Activated CD4-positive, CD25-positive, alpha-beta regulatory T cell treated with anti-CD3 and anti-CD28 coated beads, Interleukin-2, amount 50 U/mL, for 24 hours (primary cell): ENCODE results near the gene RNF150.

Experiments used
- ATAC-seq, 2 donors: fragments of 150-1000 bp; cut with Tn5 transposase; one replicate each; pipeline ENCODE4 v1.10.0; 2021; ENCODE audit warnings: mild to moderate bottlenecking in 1 of 2, moderate library complexity in 1 of 2

The RNF150 gene

DNA sequence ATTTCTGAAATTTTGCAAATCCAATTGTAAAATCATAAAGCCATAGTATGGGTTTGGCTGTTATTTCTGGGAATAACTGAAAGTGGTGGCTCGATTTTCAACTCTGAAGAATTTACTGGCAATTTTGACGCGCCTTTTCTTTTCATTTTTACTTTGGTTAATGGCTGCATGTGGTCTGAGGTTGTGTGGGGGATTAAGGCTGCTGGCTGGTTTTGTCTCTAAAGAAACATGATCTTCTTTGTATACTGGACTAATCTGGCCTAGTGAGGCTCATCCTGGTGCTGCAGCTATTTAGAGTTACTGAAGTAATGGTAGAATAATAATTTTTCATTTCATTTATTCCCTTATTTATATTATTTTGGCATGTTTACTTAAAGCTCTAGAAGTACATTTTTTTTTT lies 164.0 kb downstream of the RNF150 start:
- ATAC-seq = no peak

DNA sequence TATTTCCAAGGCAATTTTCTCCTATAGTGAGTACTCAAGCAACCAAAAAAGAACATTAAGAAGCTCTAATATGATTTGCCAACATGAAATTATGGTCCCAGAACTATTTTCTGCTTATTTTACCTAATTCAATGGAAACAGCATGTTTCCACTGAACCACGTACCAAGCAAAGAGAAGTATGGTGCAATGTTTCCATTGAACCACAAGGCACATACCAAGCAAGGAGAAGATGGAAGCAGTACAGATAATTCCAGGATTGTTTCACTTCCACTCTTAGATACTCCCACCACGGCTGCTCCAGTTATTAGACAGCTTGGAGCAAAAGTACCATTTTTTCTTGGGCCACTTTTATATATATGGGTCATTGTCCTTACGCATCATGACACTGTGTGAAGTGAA lies 164.9 kb downstream of the RNF150 start:
- ATAC-seq = no peak

DNA sequence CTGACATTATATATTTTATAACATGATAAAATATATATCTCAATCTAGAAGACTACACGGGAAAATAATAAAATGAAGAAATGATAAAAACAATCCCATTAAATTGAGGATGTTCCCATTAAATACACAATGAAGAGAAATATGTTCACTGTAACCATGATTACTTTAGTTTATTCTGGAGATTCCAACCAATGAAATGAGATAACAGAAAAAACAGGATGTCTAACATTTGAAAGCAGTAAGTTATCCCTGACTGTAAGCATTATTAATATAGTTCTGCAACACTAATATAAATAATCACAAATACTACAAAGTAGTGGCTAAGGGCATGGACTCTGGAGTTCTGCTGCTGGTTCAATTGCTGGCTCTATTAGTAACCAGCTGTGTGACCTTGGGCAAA lies 169.4 kb downstream of the RNF150 start:
- no peak for ATAC-seq

DNA sequence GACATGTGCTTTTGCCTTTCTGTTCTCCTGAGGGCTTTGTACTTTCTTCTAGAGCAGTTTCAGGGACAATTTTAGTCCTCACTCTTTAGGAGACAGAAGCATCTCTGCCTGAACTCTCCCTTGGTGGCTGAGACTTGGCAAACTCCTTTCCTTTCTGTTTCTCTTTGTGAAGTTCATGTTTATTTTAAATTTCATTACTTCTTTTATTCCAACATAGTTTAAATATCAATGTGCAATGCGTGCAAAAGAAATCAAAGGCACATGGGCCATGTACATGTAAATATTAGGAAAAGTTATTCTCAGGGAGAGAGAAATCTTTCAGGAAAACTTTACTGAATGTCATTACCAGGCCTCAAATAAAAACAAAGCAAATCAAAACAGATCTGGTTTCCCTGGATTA lies 177.6 kb downstream of the RNF150 start:
- no peak for ATAC-seq

GRCh38 chr4:140952717-140953116 lies 180.6 kb downstream of the RNF150 start:
- ATAC-seq = no peak

- ATAC-seq = no peak
These were observed 185.8 kb downstream of the RNF150 start for GRCh38 chr4:140947506-140947905.

GRCh38 chr4:140945106-140945505 lies 188.2 kb downstream of the RNF150 start:
- ATAC-seq = no peak

GRCh38 chr4:140944572-140944971 lies 188.7 kb downstream of the RNF150 start:
- ATAC-seq = no peak

DNA sequence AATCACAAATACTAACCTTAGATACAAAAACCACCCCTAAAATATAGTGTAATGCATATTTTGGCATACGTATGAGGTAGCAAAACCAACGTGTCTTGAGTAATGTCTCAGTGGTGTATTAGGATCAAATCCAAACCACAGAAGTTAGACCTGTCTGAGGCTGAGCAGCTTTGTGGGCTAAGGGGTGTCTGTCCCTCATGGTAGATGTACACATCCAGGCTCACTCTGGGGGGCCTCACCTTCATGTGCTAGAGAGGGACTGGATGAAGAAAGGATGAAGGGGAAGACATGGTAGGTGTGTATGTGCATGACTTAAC lies 189.1 kb downstream of the RNF150 start:
- no peak for ATAC-seq

- no peak for ATAC-seq
These were observed 189.6 kb downstream of the RNF150 start for GRCh38 chr4:140943486-140944198.

- ATAC-seq = no peak
These were observed 192.7 kb downstream of the RNF150 start for GRCh38 chr4:140940589-140940988.

DNA sequence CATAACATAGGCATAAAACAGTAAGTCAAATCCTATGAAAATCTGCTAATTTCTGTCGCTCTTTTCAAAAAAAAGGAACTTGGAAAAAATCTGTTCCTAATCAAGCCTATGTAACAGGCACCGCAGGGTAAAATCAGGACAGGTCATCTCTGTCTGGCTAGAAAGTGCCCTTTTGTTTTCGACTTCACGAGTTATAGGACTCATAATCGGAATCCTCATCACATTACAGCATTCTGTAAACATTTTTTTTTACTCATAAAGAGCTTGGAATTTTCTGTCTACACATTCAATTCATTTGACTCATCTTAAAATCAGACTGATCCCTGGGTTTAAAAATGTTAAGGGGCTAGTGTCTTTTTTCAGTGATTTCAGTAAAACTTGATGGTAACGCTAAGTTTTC lies 195.4 kb downstream of the RNF150 start:
- no peak for ATAC-seq

GRCh38 chr4:140935254-140935653 lies 198.0 kb downstream of the RNF150 start:
- ATAC-seq = no peak

DNA sequence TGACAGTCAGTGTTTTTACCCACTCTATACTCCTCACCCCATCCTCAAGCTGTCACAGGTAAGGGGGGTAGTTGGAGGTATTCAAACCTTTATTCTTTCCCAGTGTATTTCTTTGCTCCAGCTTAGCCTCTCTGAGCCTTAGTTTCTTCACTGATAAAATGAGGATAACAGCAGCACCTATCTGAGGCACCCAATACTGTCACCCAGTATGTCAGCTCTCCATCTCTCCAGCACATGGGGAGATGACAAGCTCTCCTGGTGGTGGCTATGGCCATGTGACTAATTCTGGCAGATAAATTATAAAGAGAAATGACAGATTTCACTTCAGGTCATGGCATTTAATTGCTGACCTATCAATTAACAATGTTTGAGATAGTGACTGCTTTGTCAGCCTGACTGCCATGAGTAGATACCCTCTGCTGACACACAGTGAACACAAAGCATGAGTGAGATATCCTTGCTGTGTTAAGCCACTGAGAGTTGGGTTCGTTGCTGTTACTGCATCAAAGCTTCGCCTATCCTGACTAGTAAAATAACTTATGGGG lies 200.7 kb downstream of the RNF150 start:
- ATAC-seq = no peak

DNA sequence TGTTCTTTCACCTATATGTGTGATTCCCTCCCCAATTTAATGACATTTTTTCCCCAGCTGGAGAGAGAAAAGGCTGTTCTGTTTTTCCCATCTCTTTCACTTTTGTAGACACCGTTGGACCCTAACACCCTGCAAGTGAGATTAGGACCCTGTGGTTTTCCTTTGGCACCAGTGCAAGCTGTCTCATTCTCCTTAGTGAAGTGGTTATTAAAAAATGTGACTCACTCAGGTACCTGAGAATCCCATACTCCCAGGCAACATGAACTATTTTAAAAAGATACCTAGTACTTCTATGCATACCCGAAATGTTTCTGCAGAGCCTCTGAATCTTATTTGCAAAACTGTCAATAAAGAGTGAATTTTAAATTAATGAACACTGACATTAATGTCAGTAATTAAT lies 201.4 kb downstream of the RNF150 start:
- no peak for ATAC-seq

DNA sequence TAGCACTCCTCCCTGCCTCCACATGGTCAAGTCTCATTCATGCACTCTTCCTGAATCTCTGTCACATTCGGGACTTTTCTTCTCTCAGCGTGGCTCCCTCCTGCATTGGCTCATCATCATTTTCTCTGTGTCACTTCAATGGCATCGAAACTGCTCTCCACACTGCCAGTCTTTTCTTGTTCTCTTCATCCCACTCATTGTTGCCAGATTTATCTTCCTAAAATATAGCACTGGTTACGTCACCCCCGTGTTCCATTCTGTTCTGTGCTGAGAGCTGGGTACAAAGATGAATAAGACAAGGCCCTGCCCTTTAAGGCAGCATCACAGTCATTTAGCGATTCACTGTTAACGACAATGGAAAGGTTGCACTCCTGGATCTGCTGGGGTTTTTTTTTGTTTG lies 202.7 kb downstream of the RNF150 start:
- no peak for ATAC-seq

GRCh38 chr4:140930011-140930410 lies 203.3 kb downstream of the RNF150 start:
- ATAC-seq = no peak

- ATAC-seq = no peak
These were observed 204.4 kb downstream of the RNF150 start for GRCh38 chr4:140928880-140929279.

GRCh38 chr4:140926672-140927071 lies 206.6 kb downstream of the RNF150 start:
- no peak for ATAC-seq

GRCh38 chr4:140925417-140925816 lies 207.9 kb downstream of the RNF150 start:
- ATAC-seq = no peak

DNA sequence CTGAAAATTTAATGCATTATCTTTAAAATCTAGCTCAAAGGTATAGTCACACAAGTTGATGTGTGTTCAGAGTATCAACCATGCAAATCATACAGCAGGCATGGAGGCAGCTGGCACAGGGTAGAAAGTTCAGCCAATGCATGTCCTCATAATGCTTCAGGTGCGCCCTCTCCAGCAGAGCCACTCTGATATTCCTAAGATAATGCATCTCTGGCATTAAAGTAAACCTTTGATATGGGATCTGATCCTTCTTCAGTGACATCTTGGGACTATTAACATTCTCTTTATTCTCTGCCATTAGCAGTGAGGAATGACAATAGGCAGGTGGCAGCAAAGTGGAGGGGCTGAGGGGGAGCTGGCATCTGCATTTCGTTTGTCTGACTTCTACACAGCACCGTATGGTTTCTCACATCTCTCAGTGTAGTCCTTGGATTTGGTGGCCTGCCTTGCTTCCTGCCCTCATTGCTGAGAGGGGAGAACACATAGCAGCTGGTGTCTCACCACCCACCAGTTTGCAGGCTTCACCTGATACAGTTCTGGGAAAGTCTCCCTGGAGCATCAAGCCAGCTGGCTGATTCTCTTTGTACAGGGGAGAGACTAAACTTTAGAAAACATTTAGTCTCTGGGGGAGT lies 208.4 kb downstream of the RNF150 start:
- ATAC-seq = no peak

- no peak for ATAC-seq
These were observed 226.0 kb downstream of the RNF150 start for GRCh38 chr4:140906993-140907962.

DNA sequence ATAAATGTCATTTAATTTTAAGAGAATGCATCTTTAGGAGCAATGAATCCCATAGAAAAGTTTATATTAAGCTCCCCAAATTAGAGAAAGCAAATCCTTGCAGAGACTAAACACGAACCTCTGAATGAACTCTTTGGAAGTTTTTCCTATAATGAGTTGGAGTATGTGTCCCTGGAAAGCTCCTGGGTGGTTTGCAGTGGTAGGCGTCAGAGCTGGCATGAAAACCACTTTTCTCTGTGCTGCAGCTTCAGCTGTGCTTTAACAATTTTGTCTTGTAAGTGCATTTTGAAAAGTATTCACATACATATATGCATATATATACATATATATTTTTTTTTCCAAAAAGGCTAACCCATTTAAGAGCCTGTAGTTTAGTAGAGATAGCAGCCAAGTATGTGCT lies 228.4 kb downstream of the RNF150 start:
- ATAC-seq = no peak
